Activated CD4-positive, alpha-beta T cell treated with anti-CD3 and anti-CD28 coated beads for 24 hours (primary cell): ENCODE data around the gene TOMM40.
A peak's percentile ranks its signal among the peaks of the same experiment; 100 is the strongest.
"Not testable (repeated sequence)": the region's sequence is repeated elsewhere in the genome, so short reads cannot be mapped to it uniquely, and the experiment has no call there.

ENCODE experiments used
- DNase-seq, 2 donors: peaks; one replicate each; pipeline ENCODE4 v3.0.0-alpha.2; 2020; ENCODE audit warnings: low read depth in 2 of 2

TOMM40 gene

DNA sequence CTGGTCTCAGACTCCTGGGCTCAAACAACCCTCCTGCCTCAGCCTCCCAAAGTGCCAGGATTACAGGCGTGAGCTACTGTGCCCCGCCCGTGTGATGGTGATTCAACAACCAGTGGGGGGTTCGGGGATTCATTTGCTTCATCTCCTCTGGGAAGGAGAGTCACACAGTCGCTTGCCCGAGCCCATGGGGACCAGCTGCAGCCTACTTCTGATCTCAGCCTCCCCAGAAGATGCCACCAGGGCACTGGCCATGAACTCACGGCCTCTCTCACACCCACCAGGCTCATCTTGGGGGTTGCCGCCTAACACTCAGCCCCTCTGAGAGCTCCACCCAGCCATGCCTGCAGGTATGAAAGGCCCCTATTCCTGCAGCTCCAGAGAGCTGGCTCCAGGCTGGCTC, 6.8 kb downstream of the TOMM40 start:
- DNase-seq, result no peak

- no peak for DNase-seq
Measured at GRCh38 chr19:44900328-44901244, 9.5 kb downstream of the TOMM40 start.

DNA sequence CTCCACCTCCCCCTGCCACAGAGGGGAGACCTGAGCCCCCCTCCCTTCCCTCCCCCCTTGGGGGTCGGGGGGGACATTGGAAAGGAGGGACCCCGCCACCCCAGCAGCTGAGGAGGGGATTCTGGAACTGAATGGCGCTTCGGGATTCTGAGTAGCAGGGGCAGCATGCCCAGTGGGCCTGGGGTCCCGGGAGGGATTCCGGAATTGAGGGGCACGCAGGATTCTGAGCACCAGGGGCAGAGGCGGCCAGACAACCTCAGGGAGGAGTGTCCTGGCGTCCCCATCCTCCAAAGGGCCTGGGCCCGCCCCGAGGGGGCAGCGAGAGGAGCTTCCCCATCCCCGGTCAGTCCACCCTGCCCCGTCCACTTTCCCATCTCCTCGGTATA, 12.2 kb downstream of the TOMM40 start:
- no peak for DNase-seq

- peak; percentile 71 to 72 for DNase-seq
Measured at GRCh38 chr19:44903602-44904425, 12.8 kb downstream of the TOMM40 start.

- DNase-seq, result no peak
Measured at GRCh38 chr19:44904426-44904994, 13.5 kb downstream of the TOMM40 start.

- DNase-seq, result no peak
Measured at GRCh38 chr19:44905437-44906160, 14.5 kb downstream of the TOMM40 start, which contains the start of gene APOE. APOE (plus strand) TSS chr19:44905796; CDS start chr19:44906625, 829 bp downstream.

- DNase-seq, result no peak
Measured at GRCh38 chr19:44907613-44908012, 16.6 kb downstream of the TOMM40 start.

GRCh38 chr19:44908074-44908835, 17.2 kb downstream of the TOMM40 start:
- DNase-seq, result no peak

DNA sequence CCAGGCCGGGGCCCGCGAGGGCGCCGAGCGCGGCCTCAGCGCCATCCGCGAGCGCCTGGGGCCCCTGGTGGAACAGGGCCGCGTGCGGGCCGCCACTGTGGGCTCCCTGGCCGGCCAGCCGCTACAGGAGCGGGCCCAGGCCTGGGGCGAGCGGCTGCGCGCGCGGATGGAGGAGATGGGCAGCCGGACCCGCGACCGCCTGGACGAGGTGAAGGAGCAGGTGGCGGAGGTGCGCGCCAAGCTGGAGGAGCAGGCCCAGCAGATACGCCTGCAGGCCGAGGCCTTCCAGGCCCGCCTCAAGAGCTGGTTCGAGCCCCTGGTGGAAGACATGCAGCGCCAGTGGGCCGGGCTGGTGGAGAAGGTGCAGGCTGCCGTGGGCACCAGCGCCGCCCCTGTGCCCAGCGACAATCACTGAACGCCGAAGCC, 17.8 kb downstream of the TOMM40 start:
- DNase-seq, result no peak

DNA sequence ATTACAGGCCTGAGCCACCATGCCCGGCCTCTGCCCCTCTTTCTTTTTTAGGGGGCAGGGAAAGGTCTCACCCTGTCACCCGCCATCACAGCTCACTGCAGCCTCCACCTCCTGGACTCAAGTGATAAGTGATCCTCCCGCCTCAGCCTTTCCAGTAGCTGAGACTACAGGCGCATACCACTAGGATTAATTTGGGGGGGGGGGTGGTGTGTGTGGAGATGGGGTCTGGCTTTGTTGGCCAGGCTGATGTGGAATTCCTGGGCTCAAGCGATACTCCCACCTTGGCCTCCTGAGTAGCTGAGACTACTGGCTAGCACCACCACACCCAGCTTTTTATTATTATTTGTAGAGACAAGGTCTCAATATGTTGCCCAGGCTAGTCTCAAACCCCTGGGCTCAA, 18.7 kb downstream of the TOMM40 start:
- no peak for DNase-seq

DNA sequence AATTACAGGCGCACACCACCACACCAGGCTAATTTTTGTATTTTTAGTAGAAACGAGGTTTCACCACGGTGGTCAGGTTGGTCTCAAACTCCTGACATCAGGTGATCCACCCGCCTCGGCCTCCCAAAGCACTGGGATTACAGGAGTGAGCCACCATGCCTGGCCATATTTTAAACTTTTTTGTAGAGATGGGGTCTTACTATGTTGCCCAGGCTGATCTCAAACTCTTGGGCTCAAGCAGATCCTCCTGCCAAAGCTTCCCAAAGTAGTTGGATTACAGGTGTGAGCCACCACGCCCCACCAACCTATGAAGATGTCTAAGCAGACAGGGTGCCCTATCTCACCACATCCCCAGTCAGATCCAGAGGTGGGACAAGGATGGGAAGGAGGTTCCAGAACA, 20.8 kb downstream of the TOMM40 start:
- DNase-seq, result not testable (repeated sequence)

DNA sequence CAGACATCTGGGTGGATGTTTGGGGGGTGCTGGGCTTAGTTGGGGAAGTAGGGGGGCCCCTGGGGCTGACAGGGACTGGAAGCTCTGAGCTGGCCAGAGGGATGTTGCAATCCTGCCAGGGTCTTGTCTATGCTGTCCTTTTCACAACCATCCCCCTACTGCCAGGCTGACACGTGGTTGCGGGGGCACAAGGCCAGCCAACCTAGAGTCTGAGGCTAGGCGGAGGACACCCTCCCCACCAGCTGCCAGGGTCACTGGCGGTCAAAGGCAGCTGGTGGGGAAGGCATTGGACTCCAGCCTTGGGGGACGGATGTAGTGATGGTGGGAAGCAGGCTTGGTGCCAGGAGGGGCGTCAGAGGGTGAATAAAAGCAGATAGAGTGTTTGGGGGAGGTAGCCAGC, 21.8 kb downstream of the TOMM40 start:
- no peak for DNase-seq

DNA sequence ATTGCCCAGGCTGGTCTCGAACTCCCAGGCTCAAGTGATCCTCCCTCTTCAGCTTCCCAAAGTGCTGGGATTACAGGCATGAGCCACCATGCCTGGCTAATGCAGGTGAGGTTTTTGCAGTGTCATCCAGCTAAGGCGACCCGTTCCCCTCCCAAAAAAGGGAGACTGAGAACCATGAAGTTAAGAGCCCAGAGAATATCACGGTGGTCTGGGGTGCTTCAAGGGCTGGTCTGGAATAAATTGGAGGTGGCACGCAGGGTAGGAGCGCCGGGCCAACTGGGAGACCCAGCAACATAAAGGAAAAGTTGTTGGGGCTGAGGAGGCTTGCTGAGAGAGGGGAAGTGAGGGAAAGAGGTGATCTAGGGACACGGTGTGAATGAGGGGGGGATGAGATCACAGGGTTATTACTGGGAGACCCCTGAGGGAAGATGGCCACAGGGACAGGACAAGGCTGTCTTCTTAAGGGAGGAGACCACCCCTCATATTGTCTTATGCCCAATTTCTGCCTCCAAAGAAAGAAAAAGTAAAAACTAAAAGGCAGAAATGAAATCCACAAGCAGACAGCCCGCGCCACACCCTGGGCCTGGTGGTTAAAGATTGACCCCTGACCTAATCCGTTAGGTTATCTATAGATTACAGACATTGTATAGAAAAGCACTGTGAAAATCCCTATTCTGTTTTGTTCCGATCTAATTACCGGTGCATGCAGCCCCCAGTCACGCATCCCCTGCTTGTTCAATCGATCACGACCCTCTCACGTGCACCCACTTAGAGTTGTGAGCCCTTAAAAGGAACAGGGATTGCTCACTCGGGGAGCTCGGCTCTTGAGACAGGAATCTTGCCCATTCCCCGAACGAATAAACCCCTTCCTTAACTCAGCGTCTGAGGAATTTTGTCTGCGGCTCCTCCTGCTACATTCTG, 22.7 kb downstream of the TOMM40 start:
- not testable (repeated sequence) for DNase-seq

DNA sequence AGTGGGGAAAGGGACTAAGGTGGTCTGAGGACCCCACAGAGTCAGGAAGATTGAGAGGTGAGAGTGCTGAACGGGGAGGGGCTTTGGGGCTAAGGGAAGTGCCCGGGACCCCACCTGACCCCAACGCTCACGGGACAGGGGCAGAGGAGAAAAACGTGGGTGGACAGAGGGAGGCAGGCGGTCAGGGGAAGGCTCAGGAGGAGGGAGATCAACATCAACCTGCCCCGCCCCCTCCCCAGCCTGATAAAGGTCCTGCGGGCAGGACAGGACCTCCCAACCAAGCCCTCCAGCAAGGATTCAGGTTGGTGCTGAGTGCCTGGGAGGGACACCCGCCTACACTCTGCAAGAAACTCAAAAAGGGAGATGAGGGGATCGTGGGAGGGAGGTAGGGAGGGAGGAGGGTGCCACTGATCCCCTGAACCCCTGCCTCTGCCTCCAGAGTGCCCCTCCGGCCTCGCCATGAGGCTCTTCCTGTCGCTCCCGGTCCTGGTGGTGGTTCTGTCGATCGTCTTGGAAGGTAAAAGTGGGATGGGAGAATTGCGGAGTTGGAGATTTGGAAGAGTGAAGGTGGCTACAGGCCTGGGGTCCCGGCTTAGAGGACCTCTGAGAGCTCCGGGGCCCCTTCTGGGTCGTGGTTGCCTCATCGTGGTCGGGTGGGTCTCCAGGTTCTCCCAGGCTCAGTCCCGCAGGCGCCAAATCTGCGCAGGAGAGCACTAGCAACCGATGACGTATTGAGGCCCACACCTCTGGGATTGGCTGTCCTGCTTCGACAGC, 23.6 kb downstream of the TOMM40 start, which contains the start of gene APOC1:
APOC1 (plus strand) TSS at position 176 of the 774 bp plus-strand sequence; CDS start at position 460, 284 bp downstream.
- DNase-seq, result peak; percentile 55 to 72

DNA sequence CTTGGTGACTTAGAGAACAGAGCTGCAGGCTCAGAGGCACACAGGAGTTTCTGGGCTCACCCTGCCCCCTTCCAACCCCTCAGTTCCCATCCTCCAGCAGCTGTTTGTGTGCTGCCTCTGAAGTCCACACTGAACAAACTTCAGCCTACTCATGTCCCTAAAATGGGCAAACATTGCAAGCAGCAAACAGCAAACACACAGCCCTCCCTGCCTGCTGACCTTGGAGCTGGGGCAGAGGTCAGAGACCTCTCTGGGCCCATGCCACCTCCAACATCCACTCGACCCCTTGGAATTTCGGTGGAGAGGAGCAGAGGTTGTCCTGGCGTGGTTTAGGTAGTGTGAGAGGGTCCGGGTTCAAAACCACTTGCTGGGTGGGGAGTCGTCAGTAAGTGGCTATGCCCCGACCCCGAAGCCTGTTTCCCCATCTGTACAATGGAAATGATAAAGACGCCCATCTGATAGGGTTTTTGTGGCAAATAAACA, 33.2 kb downstream of the TOMM40 start:
- DNase-seq, result no peak

- no peak for DNase-seq
Measured at GRCh38 chr19:44925114-44925891, 34.2 kb downstream of the TOMM40 start.

GRCh38 chr19:44926245-44927077, 35.4 kb downstream of the TOMM40 start:
- DNase-seq, result not testable (repeated sequence)
